H1 (cell line): ENCODE data around the gene SCYL1. TPM values are rescaled to one million over a fixed set of nuclear protein-coding genes. Genes with fewer than 3 reads are reported as not detected.

ENCODE experiments used
- CTCF ChIA-PET: fragments of 300-600 bp; sonication (Branson Sonifier 250); formaldehyde crosslinking; loops from one replicate; lab custom pipeline; 2021; ENCODE audit not compliant: partially characterized antibody; lab: Charles Lee
- POLR2A ChIA-PET: fragments of 300-600 bp; sonication (Branson Sonifier 250); formaldehyde crosslinking; loops from one replicate; lab custom pipeline; 2021; ENCODE audit warnings: inconsistent platforms; ENCODE audit not compliant: partially characterized antibody; lab: Charles Lee
- DNase-seq, 2 experiments: peaks; one replicate each; pipeline versions ENCODE4 v3.0.0 to v3.0.0-alpha.2; 2010 to 2022; ENCODE audit warnings: low spot score in 2 of 2, low read depth in 1 of 2, mixed read lengths in 1 of 2
- FAIRE-seq: peaks from 2 replicates; lab custom pipeline; 2011; peaks lifted over from hg19 to GRCh38; lab: Jason Lieb, UNC
- H2AFZ ChIP-seq: 2 replicates; pipeline ENCODE4 v1.8.1; 2012; ENCODE audit warnings: low read length, inconsistent platforms
- H2AK5ac ChIP-seq: 2 replicates; pipeline ENCODE4 v1.6.1; 2013; ENCODE audit warnings: low read depth, low read length
- H2BK120ac ChIP-seq: replicated peaks from 2 replicates; pipeline ENCODE3; 2013; ENCODE audit warnings: low read depth, low read length, inconsistent platforms
- H2BK12ac ChIP-seq: 2 replicates; pipeline ENCODE4 v1.6.1; 2013; ENCODE audit warnings: low read depth, low read length
- H2BK15ac ChIP-seq: 2 replicates; pipeline ENCODE4 v1.6.1; 2013; ENCODE audit warnings: low read length
- H2BK20ac ChIP-seq: 2 replicates; pipeline ENCODE4 v1.6.1; 2013; ENCODE audit warnings: low read length
- H2BK5ac ChIP-seq: 2 replicates; pipeline ENCODE4 v1.6.1; 2013; ENCODE audit warnings: low read depth, low read length
- H3K14ac ChIP-seq: 2 replicates; pipeline ENCODE4 v1.6.1; 2013; ENCODE audit warnings: inconsistent platforms; ENCODE audit not compliant: insufficient read length
- H3K18ac ChIP-seq: 2 replicates; pipeline ENCODE4 v1.6.1; 2013; ENCODE audit warnings: low read length; ENCODE audit errors: extremely low read depth
- H3K23ac ChIP-seq: 2 replicates; pipeline ENCODE4 v1.6.1; 2013; ENCODE audit warnings: inconsistent platforms; ENCODE audit not compliant: insufficient read length
- H3K23me2 ChIP-seq: 2 replicates; pipeline ENCODE4 v1.6.1; 2013; ENCODE audit warnings: low read depth, low read length
- H3K27ac ChIP-seq: 2 replicates; pipeline ENCODE4 v1.6.1; 2011; ENCODE audit warnings: low read depth, low read length, inconsistent platforms
- H3K27me3 ChIP-seq, 4 experiments: replicated peaks in 1 of 4; 1 replicate in 1 of 4; 2 replicates in 3 of 4; pipeline versions ENCODE4 v1.6.1 to v1.8.1; 2011 to 2013; ENCODE audit warnings: low read length in 3 of 4, mild to moderate bottlenecking in 3 of 4, inconsistent platforms in 2 of 4, mixed read lengths in 2 of 4, moderate library complexity in 1 of 4; ENCODE audit not compliant: control insufficient read depth in 3 of 4, insufficient read depth in 3 of 4; ENCODE audit errors: extremely low read depth in 1 of 4
- H3K36me3 ChIP-seq, 4 experiments: 2 replicates each; pipeline versions ENCODE4 v1.6.1 to v1.8.1; 2011 to 2013; ENCODE audit warnings: mild to moderate bottlenecking in 4 of 4, low read length in 3 of 4, moderate library complexity in 2 of 4, control low read depth in 1 of 4, inconsistent platforms in 1 of 4; ENCODE audit not compliant: insufficient read depth in 4 of 4, control insufficient read depth in 2 of 4
- H3K4ac ChIP-seq: replicated peaks from 2 replicates; pipeline ENCODE3; 2013; ENCODE audit warnings: low read length, low read depth, mixed read lengths, inconsistent platforms; ENCODE audit not compliant: insufficient read length
- H3K4me1 ChIP-seq, 4 experiments: replicated peaks in 1 of 4; 1 replicate in 1 of 4; 2 replicates in 3 of 4; pipeline versions ENCODE4 v1.6.1 to v1.8.1; 2011 to 2013; ENCODE audit warnings: low read length in 3 of 4, inconsistent platforms in 2 of 4, mixed read lengths in 1 of 4; ENCODE audit not compliant: insufficient read depth in 4 of 4, control insufficient read depth in 3 of 4
- H3K4me2 ChIP-seq, 2 experiments: 2 replicates each; pipeline versions ENCODE4 v1.6.1 to v1.8.1; 2011 to 2013; ENCODE audit warnings: low read depth in 2 of 2, low read length in 2 of 2, control low read depth in 1 of 2, inconsistent platforms in 1 of 2, mild to moderate bottlenecking in 1 of 2; ENCODE audit not compliant: insufficient read depth in 1 of 2
- H3K4me3 ChIP-seq, 4 experiments: fragments of 200-600, 300-600 bp in 1 of 4; sonication (generic), shearing (Covaris generic), sonication (Bioruptor Twin) in 1 of 4; 2 replicates each; pipeline versions ENCODE4 v1.5.1 to v1.8.1; 2011 to 2016; ENCODE audit warnings: low read length in 4 of 4, low read depth in 3 of 4, control low read depth in 2 of 4, inconsistent platforms in 2 of 4, mild to moderate bottlenecking in 2 of 4, mixed read lengths in 1 of 4, moderate library complexity in 1 of 4; ENCODE audit not compliant: insufficient read depth in 2 of 4; ENCODE audit errors: extremely low read depth in 1 of 4
- H3K56ac ChIP-seq: replicated peaks from 2 replicates; pipeline ENCODE3; 2013; ENCODE audit warnings: low read depth, mild to moderate bottlenecking, mixed read lengths, low read length, inconsistent platforms; ENCODE audit not compliant: insufficient read length
- H3K79me1 ChIP-seq: 2 replicates; pipeline ENCODE4 v1.6.1; 2013; ENCODE audit warnings: low read depth, low read length, control low read depth
- H3K79me2 ChIP-seq, 2 experiments: 2 replicates each; pipeline versions ENCODE4 v1.6.1 to v1.8.1; 2012 to 2013; ENCODE audit warnings: low read length in 2 of 2, mild to moderate bottlenecking in 2 of 2, inconsistent platforms in 1 of 2; ENCODE audit not compliant: insufficient read depth in 2 of 2, control insufficient read depth in 1 of 2
- H3K9ac ChIP-seq, 4 experiments: replicated peaks in 1 of 4; 1 replicate in 1 of 4; 2 replicates in 3 of 4; pipeline versions ENCODE4 v1.6.1 to v1.8.1; 2011 to 2013; ENCODE audit warnings: low read depth in 3 of 4, low read length in 3 of 4, control low read depth in 2 of 4, mild to moderate bottlenecking in 2 of 4, moderate library complexity in 2 of 4, inconsistent platforms in 1 of 4; ENCODE audit errors: extremely low read depth in 1 of 4
- H3K9me3 ChIP-seq, 2 experiments: 2 replicates each; pipeline versions ENCODE4 v1.6.1 to v1.8.1; 2012 to 2013; ENCODE audit warnings: mild to moderate bottlenecking in 2 of 2, moderate library complexity in 2 of 2, control low read depth in 1 of 2, inconsistent platforms in 1 of 2, low read depth in 1 of 2, low read length in 1 of 2, mixed read lengths in 1 of 2; ENCODE audit not compliant: insufficient read depth in 2 of 2
- H4K20me1 ChIP-seq, 2 experiments: replicated peaks in 1 of 2; 2 replicates each; pipeline versions ENCODE3 to v1.8.1; 2011 to 2013; ENCODE audit warnings: inconsistent platforms in 2 of 2, low read length in 2 of 2, mild to moderate bottlenecking in 1 of 2; ENCODE audit not compliant: insufficient read depth in 2 of 2, control insufficient read depth in 1 of 2
- H4K5ac ChIP-seq: 2 replicates; pipeline ENCODE4 v1.6.1; 2013; ENCODE audit warnings: low read length, low read depth, mixed read lengths, inconsistent platforms; ENCODE audit not compliant: insufficient read length
- H4K8ac ChIP-seq: 2 replicates; pipeline ENCODE4 v1.8.0; 2013; ENCODE audit warnings: mild to moderate bottlenecking, moderate library complexity, low read length, inconsistent platforms; ENCODE audit not compliant: insufficient read depth; ENCODE audit errors: extremely low read depth
- H4K91ac ChIP-seq: replicated peaks from 2 replicates; pipeline ENCODE3; 2013; ENCODE audit warnings: low read length, mixed read lengths, inconsistent platforms; ENCODE audit not compliant: insufficient read length
- BACH1 ChIP-seq: IDR thresholded peaks from 2 replicates; pipeline ENCODE4 v1.6.1; 2012; ENCODE audit warnings: low read length, improper control_type of control experiment
- CEBPB ChIP-seq: IDR thresholded peaks from 2 replicates; pipeline ENCODE4 v1.6.1; 2012; ENCODE audit warnings: low read depth, low read length
- CTBP2 ChIP-seq: IDR thresholded peaks from 2 replicates; pipeline ENCODE4 v1.7.0; 2011; ENCODE audit warnings: borderline replicate concordance, mild to moderate bottlenecking, moderate library complexity, mixed read lengths, low read length; ENCODE audit not compliant: insufficient read depth, insufficient read length
- MAFK ChIP-seq: IDR thresholded peaks from 2 replicates; pipeline ENCODE4 v1.6.1; 2012; ENCODE audit warnings: low read depth, mild to moderate bottlenecking, improper control_type of control experiment, low read length
- NANOG ChIP-seq: IDR thresholded peaks from 2 replicates; pipeline ENCODE4 v1.6.1; 2011; ENCODE audit warnings: low read length, low read depth, mild to moderate bottlenecking, inconsistent platforms; ENCODE audit not compliant: insufficient read depth, poor library complexity, severe bottlenecking
- SIN3A ChIP-seq, 2 experiments: IDR thresholded peaks in 1 of 2; conservative IDR thresholded peaks in 1 of 2; 2 replicates each; pipeline ENCODE4 v1.6.1; 2011 to 2012; ENCODE audit warnings: low read length in 2 of 2, improper control_type of control experiment in 1 of 2, low read depth in 1 of 2, mild to moderate bottlenecking in 1 of 2
- SIRT6 ChIP-seq: IDR thresholded peaks from one replicate; pipeline ENCODE4 v1.7.1; 2012; ENCODE audit warnings: low read length, inconsistent platforms
- TCF12 ChIP-seq: IDR thresholded peaks from 2 replicates; pipeline ENCODE4 v1.6.1; 2011; ENCODE audit warnings: low read depth, mild to moderate bottlenecking, low read length
- WGBS, 2 experiments: shearing (Covaris generic) in 1 of 2; methylation state at CpG; one replicate each; pipeline versions ENCODE4 v1.1.6 to v1.1.7; 2013 to 2015; ENCODE audit warnings: low lambda C conversion rate in 2 of 2, mixed read lengths in 2 of 2, inconsistent platforms in 1 of 2, low coverage in 1 of 2, missing lambda C conversion rate in 1 of 2; ENCODE audit not compliant: insufficient replicate concordance in 2 of 2, insufficient coverage in 1 of 2, insufficient read length in 1 of 2; ENCODE audit errors: extremely low coverage in 1 of 2, missing lambda C conversion rate in 1 of 2; 5-methylcytosine and 5-hydroxymethylcytosine counted together
- polyA plus RNA-seq, 7 experiments: library from polyadenylated mRNA; depleted of rRNA in 3 of 7; stranded (reverse) in 5 of 7; unstranded in 2 of 7; fragments of >200 nt in 5 of 7; fragments of 200-250 nt in 2 of 7; gene quantifications; 1 replicate in 5 of 7; 2 replicates in 1 of 7; 4 replicates in 1 of 7; pipeline versions ENCODE4 v1.2.1 to v1.2.3, GENCODE V29; 2011 to 2013; ENCODE audit warnings: missing spikeins in 2 of 7, mixed read lengths in 2 of 7
- total RNA-seq: library from RNA; stranded (reverse); fragmentation: NEBNext Ultra II Directional; extraction: Animal tissue kit (Norgen Biotek cat#: 25700); gene quantifications from 2 replicates; pipeline ENCODE4 v1.2.1, GENCODE V29; 2021
- TF ChIP-seq, protein P1 (sequence below): IDR thresholded peaks from 2 replicates; pipeline ENCODE4 v1.6.1; 2012; ENCODE audit warnings: inconsistent platforms

SCYL1 gene
- total and polyA plus RNA-seq, 2 of the 8 experiments (the other 6 are each of a cell fraction or from before 2014, with no cell fraction given): 59.8 to 77.7 TPM

DNA sequence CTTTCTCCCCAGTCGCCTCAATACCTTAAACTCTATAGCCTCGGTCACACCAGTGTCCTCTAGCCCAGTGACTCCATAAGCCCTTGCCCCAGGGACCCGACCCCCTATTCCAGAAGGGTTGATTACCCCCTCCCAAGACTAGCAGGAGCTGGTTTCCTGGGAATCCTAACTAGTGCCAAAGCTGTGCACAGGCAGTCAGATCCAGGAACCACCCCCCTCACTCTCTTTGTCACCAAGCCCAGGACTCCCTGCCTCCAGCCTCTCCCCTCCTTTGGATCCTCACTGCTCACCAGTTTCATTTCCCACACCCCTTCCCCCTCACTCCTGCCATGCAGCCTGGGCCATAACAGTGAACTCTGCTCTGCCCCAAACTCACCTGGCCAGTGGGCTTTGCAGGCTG is 23.5 kb downstream of the SCYL1 start:
- 79% methylated on average over 3 of the region's 3 CpGs; no CpG with 5 or more reads in 1 of the 2 experiments for WGBS, 2 experiments
- TF ChIP-seq, protein P1, sequence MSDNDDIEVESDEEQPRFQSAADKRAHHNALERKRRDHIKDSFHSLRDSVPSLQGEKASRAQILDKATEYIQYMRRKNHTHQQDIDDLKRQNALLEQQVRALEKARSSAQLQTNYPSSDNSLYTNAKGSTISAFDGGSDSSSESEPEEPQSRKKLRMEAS: no peak
- no peak for TF ChIP-seq NANOG
- no peak for TF ChIP-seq BACH1
- no peak for TF ChIP-seq TCF12
- no peak for TF ChIP-seq SIN3A (conservative IDR thresholded peaks at IDR 0.05 in 1 of 2, IDR thresholded peaks at IDR 0.05 in 1 of 2; ENCODE audit: low read depth in 1 of 2, low read length in 2 of 2)
- no peak for TF ChIP-seq SIRT6
- no peak for TF ChIP-seq MAFK
- no peak for TF ChIP-seq CEBPB
- no peak for TF ChIP-seq CTBP2
- H3K27ac ChIP-seq: no peak overlapping the region
- DNase-seq: no peak
- H4K20me1 ChIP-seq: peaks cover 0 to 8% of the 10 kb centered on the region in 2 experiments
- POLR2A ChIA-PET: interaction anchor here (1.0 to 1.6 kb wide), 4 partner anchors 8 to 13 kb away, joined by 3 to 5 read pairs (median 4); no protein-coding TSS in a partner anchor
- 0 out of 2 replicates have a peak overlapping the region, but pooled peaks have one; percentile 53 for H2AK5ac ChIP-seq
- CTCF ChIA-PET: interaction anchor here (0.6 to 10.5 kb wide), 7 partner anchors 8 to 519 kb away, joined by 3 to 284 read pairs (median 3); partner anchors contain the start of genes FAM89B, LTBP3 and ZNRD2
- H3K23ac ChIP-seq: no peak overlapping the region
- H3K9me3 ChIP-seq: no peaks in the 10 kb centered on the region
- H3K4ac ChIP-seq: no peak overlapping the region
- H3K27me3 ChIP-seq: peaks cover 4 to 46% (median 37%) of the 10 kb centered on the region in 4 experiments; a peak in 6 of 7 replicates
- no peak overlapping the region for H2BK12ac ChIP-seq
- no peak for FAIRE-seq
- H3K56ac ChIP-seq: no peak overlapping the region
- peaks cover 0 to 16% (median 13%) of the 10 kb centered on the region in 4 experiments; a peak in 5 of 7 replicates for H3K4me1 ChIP-seq
- peaks cover 5% of the 10 kb centered on the region; the same call in 1 of the 2 replicates for H3K23me2 ChIP-seq
- no peak overlapping the region for H2AFZ ChIP-seq
- no peak overlapping the region for H3K4me3 ChIP-seq
- H4K5ac ChIP-seq: no peak overlapping the region
- no peak overlapping the region for H3K18ac ChIP-seq
- no peak overlapping the region for H3K9ac ChIP-seq
- peak overlapping the region; percentile 72; the same call in 1 of the 2 replicates for H2BK15ac ChIP-seq
- H3K4me2 ChIP-seq: no peak overlapping the region
- no peak overlapping the region for H4K91ac ChIP-seq
- H3K36me3 ChIP-seq: no peaks in the 10 kb centered on the region
- no peak overlapping the region for H2BK5ac ChIP-seq
- H3K14ac ChIP-seq: no peak overlapping the region
- H4K8ac ChIP-seq: no peak overlapping the region
- H2BK20ac ChIP-seq: no peak overlapping the region
- no peaks in the 10 kb centered on the region for H3K79me2 ChIP-seq
- H3K79me1 ChIP-seq: no peaks in the 10 kb centered on the region
- no peak overlapping the region for H2BK120ac ChIP-seq
